ENCODE results near the gene TEKT4.
"Not testable (repeated sequence)": the region's sequence is repeated elsewhere in the genome, so short reads cannot be mapped to it uniquely, and the experiment has no call there.

Gene TEKT4

DNA sequence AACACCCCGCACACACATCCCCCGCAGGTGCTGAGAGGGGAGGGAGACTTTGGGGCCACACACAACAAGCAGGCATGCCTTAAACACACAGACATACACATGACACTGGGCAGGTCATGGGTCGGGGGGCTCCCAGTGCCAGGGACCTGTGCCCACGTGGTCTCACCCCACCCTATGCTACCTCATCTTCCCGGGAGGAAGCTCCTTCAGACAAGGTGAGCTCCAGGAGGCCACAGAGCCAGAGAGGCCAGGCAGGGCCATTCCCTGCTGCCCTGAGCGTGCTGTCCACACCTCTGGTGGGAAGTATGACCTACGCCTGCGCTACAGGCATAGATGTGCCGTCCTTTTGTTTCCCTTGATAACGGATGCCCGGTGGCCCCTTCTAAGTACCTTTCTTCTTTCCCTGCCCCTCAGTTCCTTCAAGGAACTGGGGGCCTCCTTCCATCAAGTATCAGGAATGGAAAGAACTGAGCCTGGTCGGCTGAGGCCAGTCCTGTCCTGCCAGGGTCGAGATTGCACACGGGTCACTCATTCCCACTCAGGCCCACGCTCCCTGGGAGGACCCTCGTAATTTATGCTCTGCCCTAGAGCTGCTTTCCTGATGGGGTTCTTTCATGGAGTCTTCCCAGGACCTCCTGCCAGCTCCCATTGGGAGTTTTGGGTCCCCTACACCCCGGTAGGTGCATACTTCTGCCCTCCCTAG lies 4.7 kb downstream of the TEKT4 start:
- no peak for DNase-seq (ENCODE audit: low read depth, low spot score)

DNA sequence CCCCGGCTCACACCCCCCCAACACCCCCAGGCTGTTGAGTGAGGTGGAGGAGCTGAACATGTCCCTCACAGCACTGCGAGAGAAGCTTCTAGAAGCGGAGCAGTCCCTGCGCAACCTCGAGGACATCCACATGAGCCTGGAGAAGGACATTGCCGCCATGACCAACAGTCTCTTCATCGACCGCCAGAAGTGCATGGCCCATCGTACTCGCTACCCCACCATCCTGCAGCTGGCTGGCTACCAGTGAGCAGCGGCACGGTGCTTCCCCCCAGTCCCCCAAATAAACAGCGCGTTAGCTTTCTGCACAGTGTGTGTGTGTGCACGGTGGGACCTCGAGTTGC lies 5.3 kb downstream of the TEKT4 start:
- no peak for DNase-seq (ENCODE audit: low read depth, low spot score)

DNA sequence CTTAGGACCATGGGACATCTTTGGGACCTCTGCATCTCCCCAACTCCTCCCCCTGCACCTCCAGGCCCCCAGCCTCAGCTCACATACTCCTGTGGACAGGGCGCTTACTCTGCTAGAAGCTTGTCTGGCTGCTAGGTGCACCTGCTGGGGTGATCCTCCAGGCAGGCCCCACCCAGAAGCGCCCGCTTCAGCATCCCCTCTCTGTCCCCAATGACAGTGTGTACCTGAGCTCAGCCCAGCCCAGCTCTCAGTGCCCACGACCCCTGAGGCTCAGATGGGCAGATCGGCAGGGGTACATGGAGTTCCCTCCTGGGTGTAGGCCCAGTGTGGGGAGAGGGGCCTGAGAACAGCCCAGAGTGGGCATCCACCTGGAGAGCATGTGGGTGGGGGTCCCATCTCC lies 5.9 kb downstream of the TEKT4 start:
- no peak for DNase-seq (ENCODE audit: low read depth, low spot score)

DNA sequence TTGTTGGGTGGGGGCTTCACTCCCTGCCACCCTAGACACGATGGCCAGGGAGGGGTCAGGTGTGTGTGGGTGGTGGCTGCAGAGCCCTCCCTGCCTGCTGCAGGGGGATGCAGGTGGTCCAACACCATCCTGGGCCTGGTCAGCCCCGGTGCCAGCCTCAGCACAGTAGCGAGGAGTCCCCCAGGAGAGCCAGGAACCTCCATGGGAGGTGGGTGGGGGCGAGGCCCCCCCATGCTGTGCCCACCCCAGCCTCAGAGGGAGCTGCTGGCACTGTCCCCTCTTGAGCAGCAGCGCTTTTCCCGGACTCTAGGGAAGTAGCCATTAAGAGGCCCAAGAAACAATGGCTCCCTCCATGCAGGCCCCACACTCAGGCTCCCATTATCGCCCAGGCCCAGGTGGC lies 7.3 kb downstream of the TEKT4 start:
- DNase-seq (ENCODE audit: low read depth, low spot score) = not testable (repeated sequence)

DNA sequence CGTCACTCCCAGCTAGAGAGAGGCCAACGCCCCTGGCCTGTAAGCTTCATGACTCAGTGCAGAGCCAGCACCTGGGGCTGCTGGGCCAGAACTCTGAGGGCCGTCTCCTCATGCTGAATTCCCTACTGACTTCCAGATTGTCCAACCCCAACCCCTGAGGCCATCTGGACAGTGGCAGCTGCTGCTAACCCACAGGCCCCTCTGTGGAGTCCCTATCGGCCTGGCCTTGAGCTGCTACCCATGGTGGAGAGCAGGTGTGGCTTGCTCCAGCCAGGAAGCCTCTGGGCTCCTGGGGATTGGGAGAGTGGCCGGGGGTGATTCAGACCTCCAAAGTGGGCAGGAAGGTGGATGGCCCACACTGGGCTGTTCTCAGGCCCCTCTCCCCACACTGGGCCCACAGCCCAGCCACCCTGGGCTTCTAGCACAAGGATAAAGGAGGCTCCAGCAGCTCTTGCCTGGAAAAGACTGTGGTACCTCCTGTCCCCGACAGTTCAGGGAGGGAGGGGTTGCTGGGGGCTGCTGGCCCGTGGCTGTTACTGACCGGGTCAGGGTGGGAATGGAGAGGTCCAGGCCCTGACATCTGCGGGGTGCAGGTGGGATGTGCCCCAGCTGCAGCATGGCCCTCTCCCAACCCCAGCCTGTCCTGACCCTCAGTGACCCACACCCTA lies 8.2 kb downstream of the TEKT4 start:
- DNase-seq (ENCODE audit: low read depth, low spot score) = no peak

DNA sequence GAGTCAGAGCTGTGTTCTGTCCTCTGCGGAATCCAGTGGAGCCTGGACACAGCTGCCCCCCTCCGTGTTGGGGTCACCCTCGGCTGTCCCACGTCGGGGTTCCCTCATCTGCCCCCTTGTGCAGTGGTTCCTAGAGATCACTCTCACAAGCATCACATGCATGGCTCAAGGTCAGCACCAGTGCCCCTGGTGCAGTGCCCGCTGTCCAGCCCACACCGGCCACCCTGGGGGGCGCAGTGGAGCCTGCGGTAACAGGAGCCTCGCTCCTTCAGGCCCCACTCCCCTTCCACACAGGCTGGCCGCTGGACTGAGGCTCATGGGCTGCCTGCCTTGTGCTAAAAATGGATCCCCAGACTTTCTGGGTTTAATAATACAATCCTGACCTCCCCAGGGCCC lies 8.8 kb downstream of the TEKT4 start:
- no peak for DNase-seq (ENCODE audit: low read depth, low spot score)

DNA sequence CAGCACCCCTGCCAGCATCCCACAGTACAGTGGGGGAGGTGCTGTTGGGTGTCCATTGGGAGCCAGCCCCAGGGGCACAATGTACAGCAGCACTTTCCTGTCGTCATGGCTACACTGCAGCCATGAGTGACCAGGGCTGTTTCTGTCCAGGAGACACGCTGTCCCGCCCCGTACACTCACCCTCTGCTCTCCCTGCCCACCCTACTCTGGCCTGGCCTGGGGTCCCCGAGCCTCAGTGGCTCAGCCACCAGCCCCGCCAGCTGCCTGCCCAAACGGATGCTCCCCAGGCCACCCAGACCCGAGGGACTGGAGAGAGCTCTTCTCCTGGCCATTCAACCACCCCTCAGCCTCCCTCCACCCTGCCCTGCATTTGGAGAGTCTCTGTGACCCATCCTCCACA lies 9.3 kb downstream of the TEKT4 start:
- no peak for DNase-seq (ENCODE audit: low read depth, low spot score)

DNA sequence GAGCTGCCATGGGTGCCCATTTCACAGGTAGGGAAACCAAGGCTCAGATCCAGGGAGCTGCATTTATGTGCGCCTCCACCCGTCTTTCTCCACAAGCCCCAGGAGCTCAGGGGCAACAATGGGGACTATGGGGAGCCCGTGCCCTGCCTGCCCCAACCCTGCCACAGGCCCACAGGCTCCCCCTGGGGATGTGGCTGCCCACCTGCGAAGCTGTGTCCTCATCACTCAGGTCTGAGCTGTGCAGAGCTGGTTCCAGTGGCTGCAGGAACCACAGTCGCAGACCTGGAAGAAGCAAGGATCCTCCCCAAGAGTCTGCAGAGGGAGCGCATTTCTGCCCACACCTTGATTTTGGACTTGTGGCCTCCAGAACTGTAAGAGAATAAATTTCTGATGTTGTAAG lies 9.8 kb downstream of the TEKT4 start:
- DNase-seq (ENCODE audit: low read depth, low spot score) = no peak

DNA sequence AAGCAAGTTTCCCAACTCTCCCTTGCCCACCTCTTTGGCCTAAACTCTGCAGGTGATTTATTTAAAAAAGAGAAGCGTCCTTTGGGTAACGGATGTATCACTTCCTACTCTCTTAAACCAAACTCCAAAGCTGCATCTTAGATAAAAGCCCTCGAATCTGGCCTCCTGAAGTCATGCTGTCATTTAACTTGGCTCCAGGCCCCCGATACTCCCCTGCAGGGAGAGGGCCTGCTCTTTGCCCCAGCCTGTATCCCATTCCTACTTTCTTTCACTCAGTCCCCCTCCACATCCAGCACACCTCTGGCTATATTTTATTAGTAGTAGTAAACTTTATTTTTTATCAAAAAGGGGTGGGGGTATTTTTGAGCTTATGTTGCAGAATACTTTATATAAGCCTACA lies 19.0 kb downstream of the TEKT4 start:
- no peak for DNase-seq (ENCODE audit: low read depth, low spot score)

DNA sequence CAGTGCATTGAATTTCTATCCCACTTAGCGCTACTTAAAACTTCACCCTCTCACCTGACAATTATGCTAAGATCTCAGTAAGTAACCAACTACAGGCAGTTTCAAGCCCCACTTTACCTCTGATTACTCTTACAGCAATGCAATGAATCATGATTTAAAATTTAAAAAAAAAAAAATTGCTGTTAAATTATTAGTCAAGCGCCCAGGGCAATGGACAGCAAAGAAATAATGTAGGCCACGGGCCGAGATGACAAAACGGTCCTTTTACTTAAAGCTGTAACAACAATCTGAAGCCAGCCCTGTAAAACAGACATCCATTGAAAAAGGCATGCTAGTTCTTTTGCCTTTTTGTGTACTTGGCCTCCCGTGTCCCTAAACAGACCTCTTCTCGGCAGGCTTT lies 24.0 kb downstream of the TEKT4 start:
- DNase-seq (ENCODE audit: low read depth, low spot score) = not testable (repeated sequence)

DNA sequence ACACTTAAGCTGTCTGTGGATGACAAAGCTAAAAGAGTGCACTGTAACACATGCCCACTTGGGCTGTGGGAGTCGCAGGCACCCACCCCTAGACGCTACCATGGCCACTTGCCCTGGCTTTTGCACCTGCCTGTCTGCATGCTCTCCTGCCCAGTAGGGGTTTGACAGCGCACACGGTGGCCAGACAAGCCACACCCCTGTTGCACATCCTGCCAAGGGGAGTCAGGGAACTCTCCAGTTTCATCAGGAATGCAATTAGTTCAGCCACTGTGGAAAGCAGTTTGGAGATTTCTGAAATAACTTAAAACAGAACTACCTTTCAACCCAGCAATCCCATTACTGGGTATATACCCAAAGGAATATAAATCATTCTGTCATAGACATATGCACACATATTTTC lies 35.7 kb downstream of the TEKT4 start:
- not testable (repeated sequence) for DNase-seq (ENCODE audit: low read depth, low spot score)

DNA sequence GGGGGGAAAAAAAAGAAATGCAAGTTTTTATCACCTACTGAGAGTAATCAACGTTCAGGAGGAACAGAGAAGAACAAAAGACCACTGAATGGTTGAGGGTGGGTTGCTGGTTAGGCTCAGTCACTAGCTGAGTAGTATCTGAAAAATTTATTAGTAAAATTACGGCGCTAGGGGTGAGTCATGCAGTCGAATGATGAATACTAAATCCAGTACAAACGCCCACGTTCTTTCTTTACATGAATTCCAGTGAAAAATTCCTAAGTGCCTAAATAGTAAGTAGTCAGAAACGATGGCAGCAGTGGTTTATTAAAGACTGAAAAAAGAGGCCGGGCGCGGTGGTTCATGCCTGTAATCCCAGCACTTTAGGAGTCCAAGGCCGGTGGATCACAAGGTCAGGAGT lies 52.0 kb downstream of the TEKT4 start:
- no peak for DNase-seq (ENCODE audit: low read depth, low spot score)

DNA sequence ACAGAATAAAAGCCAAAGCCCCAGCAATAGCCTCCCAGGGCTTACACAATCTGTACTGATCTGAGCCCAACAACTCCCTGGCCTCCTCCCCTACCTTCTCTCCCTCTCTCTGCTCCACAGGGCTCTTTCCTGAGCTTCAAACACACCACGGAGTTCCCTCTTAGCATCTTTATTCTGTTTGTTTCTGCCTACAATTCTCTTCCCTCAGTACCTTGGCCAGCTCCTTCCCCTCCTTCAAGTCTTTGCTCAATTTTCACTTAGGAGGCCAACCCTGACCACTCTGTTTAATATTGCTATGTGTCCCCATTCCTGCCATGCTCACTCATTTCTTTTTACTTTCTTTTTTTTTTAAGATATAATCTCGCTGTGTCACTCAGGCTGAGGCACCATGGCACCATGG lies 53.8 kb downstream of the TEKT4 start:
- not testable (repeated sequence) for DNase-seq (ENCODE audit: low read depth, low spot score)
